ACC112 (cell line): Measurements from ENCODE around the gene HEXIM2.

Experiments used
- H2AFZ ChIP-seq: fragments of 200-600 bp; sonication (generic); one replicate; pipeline ENCODE4 v1.6.0; 2017; ENCODE audit warnings: antibody characterized with exemption, low read length; ENCODE audit not compliant: unreplicated experiment
- H3K27ac ChIP-seq: fragments of 200-600 bp; sonication (generic); 2 replicates; pipeline ENCODE4 v1.5.1; 2014; ENCODE audit warnings: low read depth, mild to moderate bottlenecking, antibody characterized with exemption, low read length, moderate library complexity
- H3K27me3 ChIP-seq: fragments of 200-600 bp; sonication (generic); 2 replicates; pipeline ENCODE4 v1.6.1; 2014; ENCODE audit warnings: mild to moderate bottlenecking, antibody characterized with exemption, low read length, moderate library complexity, mixed read lengths; ENCODE audit not compliant: insufficient read depth
- H3K36me3 ChIP-seq: fragments of 200-600 bp; sonication (generic); 2 replicates; pipeline ENCODE4 v1.6.1; 2016; ENCODE audit warnings: mild to moderate bottlenecking, antibody characterized with exemption, low read length, moderate library complexity, mixed read lengths; ENCODE audit not compliant: insufficient read depth
- H3K4me1 ChIP-seq: fragments of 200-600 bp; sonication (generic); one replicate; pipeline ENCODE4 v1.6.1; 2016; ENCODE audit warnings: low read length, mixed read lengths; ENCODE audit not compliant: insufficient read depth, unreplicated experiment, control insufficient read depth
- H3K4me3 ChIP-seq: fragments of 200-600 bp; sonication (generic); 2 replicates; pipeline ENCODE4 v1.5.1; 2014; ENCODE audit warnings: mild to moderate bottlenecking, low read depth, low read length
- H3K79me2 ChIP-seq: fragments of 200-600 bp; sonication (generic); one replicate; pipeline ENCODE4 v1.6.0; 2016; ENCODE audit warnings: low read length; ENCODE audit not compliant: control insufficient read depth, unreplicated experiment, insufficient read depth

Gene HEXIM2

GRCh38 chr17:45135978-45136791 is 25.5 kb upstream of the HEXIM2 start:
- Histone ChIP-seq H3K27me3 (no peaks in the 10 kb centered on the region), H3K4me3 (peak overlapping the region; percentile 82), H2AFZ (peak overlapping the region; percentile 66), H3K4me1 (peaks cover 14% of the 10 kb centered on the region), H3K27ac (no peak overlapping the region), H3K36me3 (no peaks in the 10 kb centered on the region), H3K79me2 (no peaks in the 10 kb centered on the region)

DNA sequence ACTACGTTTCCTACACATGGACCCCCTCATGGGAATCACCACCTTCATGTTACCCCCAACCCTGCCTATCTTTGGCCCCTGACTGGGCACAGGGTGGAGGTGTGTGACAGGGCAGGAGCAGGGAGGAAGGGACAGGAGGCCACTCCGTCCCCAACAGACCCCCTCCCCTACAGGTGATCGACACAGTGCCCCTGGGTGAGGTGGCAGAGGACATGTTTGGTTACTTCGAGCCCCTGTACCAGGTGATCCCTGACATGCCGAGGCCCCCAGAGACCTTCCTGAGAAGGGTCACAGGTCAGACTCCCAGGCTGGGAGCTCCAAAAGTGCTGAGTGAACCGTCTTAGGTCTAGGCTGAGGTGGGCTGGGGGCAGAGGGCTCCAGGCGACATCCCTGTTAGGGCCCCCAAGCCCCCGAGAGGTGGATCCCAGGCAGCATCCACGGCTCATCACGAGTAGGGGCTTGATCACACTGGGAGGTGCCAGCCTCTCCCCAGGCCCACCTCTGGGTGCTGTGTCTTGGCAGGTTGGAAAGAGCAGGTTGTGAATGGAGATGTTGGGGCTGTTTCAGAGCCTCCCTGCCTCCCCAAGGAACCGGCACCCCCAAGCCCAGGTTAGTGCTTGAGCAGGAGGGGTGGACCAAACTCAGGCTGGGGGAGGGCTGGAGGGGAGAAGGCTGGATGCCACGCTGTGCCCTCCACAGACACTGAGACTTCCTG is 24.7 kb upstream of the HEXIM2 start:
- H3K4me1 ChIP-seq = peaks cover 10% of the 10 kb centered on the region
- no peak overlapping the region for H2AFZ ChIP-seq
- H3K27ac ChIP-seq = no peak overlapping the region
- H3K27me3 ChIP-seq = no peaks in the 10 kb centered on the region
- no peak overlapping the region for H3K4me3 ChIP-seq
- no peaks in the 10 kb centered on the region for H3K36me3 ChIP-seq
- H3K79me2 ChIP-seq = no peaks in the 10 kb centered on the region

DNA sequence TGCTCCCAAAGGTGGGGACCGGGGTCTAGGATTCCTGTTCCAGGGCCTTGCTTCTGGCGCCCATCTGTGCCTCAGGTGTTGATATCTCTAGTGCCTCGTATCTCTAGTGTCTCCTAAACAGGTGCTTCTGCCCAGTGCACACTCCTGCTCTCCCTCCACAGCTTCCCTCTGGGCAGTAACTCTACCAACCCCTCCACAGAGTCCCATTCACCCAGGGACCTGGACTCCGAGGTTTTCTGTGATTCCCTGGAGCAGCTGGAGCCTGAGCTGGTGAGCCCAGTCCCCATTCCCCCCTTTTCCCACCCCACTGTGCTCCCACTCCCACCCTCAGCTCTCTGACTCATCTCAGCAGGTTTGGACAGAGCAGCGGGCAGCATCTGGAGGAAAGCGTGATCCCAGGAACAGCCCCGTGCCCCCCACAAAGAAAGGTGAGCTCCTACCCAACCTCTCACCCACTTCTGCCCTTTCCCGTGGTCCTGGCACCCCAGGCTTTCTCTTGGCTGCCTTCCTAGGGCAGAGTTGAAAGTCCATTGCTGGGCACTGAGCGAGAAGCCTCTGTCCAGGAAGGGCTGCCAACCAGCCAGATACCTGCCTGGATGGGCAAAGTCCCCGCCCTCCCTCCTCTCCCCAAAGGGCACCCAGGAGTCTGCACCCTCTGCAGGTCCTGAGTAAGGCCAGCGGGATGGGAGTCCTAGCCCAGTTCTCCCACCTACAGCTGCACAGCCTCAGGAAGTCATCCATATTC is 23.9 kb upstream of the HEXIM2 start:
- no peak overlapping the region for H2AFZ ChIP-seq
- H3K79me2 ChIP-seq = no peaks in the 10 kb centered on the region
- peaks cover 10% of the 10 kb centered on the region for H3K4me1 ChIP-seq
- H3K27me3 ChIP-seq = no peaks in the 10 kb centered on the region
- no peak overlapping the region for H3K27ac ChIP-seq
- H3K4me3 ChIP-seq = no peak overlapping the region
- no peaks in the 10 kb centered on the region for H3K36me3 ChIP-seq

DNA sequence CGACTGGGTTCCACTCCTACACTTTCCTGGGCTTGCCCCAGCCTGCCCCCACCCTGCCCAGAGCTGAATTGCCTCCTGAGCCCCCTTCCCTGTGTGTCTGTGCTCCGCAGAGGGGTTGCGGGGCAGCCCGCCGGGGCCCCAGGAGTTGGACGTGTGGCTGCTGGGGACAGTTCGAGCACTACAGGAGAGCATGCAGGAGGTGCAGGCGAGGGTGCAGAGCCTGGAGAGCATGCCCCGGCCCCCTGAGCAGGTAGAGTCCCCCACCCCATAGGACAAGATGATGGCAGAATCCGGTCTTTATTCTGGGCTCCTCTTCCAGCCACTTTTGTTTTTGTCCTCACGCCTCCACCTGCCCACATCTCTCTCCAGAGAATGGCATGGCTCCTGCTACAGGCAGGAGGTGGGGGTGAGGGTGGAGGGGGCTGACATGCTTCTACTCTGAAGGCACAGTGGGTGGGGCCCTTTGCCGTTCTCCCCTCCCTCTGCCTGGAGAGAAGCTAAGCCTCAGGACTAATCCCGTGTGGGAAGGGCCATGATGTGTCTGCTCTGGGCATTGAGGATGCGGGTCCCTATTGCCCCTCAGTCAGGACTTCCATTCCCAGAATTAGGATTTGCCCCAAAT is 22.7 kb upstream of the HEXIM2 start:
- H2AFZ ChIP-seq = no peak overlapping the region
- H3K79me2 ChIP-seq = no peaks in the 10 kb centered on the region
- H3K27me3 ChIP-seq = no peaks in the 10 kb centered on the region
- no peak overlapping the region for H3K4me3 ChIP-seq
- peaks cover 15% of the 10 kb centered on the region for H3K4me1 ChIP-seq
- no peaks in the 10 kb centered on the region for H3K36me3 ChIP-seq
- H3K27ac ChIP-seq = no peak overlapping the region

GRCh38 chr17:45139533-45139920 is 22.1 kb upstream of the HEXIM2 start:
- H2AFZ ChIP-seq = no peak overlapping the region
- H3K36me3 ChIP-seq = no peaks in the 10 kb centered on the region
- H3K79me2 ChIP-seq = no peaks in the 10 kb centered on the region
- H3K4me1 ChIP-seq = peaks cover 17% of the 10 kb centered on the region
- no peak overlapping the region for H3K4me3 ChIP-seq
- H3K27me3 ChIP-seq = no peaks in the 10 kb centered on the region
- no peak overlapping the region for H3K27ac ChIP-seq

GRCh38 chr17:45143094-45143670 is 18.5 kb upstream of the HEXIM2 start:
- no peak overlapping the region for H2AFZ ChIP-seq
- H3K27ac ChIP-seq = no peak overlapping the region
- 0 out of 2 replicates have a peak overlapping the region, but pooled peaks have one; percentile 65 for H3K4me3 ChIP-seq
- no peaks in the 10 kb centered on the region for H3K36me3 ChIP-seq
- peaks cover 20% of the 10 kb centered on the region for H3K4me1 ChIP-seq
- H3K27me3 ChIP-seq = no peaks in the 10 kb centered on the region
- peaks cover 3% of the 10 kb centered on the region for H3K79me2 ChIP-seq

DNA sequence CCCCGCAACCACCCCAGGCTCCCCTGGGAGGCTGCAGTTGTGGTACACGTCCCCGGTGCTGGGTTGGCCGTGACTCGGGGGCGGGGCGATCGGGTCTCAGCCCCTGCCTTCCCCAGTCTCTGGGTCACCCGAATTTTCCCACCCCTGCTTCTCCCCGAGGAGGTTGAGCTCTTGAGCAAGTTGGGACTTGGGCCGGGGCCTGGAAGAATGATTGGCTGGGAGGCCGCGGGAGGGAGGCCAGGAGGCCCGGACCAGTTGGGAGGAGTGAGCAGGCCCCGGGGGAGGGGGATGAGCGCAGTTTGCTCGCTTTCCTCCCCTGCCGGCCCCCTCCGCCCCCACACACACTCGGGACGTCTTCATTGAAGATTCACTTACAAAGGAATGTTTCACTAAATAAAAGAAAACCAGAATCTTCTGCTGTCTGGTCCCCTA is 17.9 kb upstream of the HEXIM2 start:
- Histone ChIP-seq H3K27ac (peak overlapping the region; percentile 71), H3K4me1 (peaks cover 20% of the 10 kb centered on the region), H2AFZ (peak overlapping the region; percentile 80), H3K79me2 (peaks cover 6% of the 10 kb centered on the region), H3K4me3 (peak overlapping the region; percentile 65), H3K27me3 (no peaks in the 10 kb centered on the region), H3K36me3 (no peaks in the 10 kb centered on the region)

DNA sequence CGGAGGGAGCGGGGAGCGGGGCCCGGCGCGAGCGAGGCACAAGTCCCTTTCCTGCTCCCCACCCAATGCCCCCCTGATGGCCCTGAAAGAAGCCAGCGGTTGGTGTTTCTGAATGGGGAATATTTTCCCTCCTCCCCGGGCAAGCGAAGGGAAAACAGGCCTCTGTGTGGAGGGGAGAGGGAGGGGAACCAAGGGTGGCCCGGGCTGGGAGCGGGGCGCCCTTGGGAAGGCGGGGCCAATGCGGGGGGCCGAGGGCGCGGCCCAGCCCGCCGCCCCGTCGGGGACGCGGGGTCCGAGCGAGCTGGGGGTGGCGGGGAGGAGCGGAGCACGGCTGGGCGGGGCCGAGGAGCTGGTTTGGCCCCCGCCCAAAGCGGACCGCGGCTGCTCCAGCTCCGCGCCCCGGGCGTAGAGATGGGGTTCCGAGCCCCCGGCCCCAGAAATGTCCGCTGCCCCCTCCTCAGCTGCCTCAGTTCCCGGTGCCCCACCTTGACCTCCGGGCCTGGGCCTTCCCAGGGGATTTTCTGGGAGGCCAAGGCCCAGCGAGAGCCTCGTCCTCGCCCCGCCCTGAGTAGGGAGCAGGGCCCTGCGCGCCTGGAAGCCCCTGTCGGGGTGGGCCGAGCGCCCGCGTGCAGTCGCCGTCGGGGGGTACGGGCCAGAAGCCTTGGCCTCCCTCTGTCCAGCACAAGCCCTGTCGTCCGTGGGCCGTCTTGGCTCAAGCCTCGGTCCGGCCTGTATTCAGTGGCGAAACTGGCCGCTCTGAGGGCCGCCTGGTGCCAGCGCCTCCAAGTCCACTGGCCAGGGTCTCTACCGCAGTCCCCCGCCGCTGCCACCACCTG is 17.3 kb upstream of the HEXIM2 start:
- H3K27ac ChIP-seq = peak overlapping the region; percentile 71
- H3K4me3 ChIP-seq = peak overlapping the region; percentile 65
- no peaks in the 10 kb centered on the region for H3K27me3 ChIP-seq
- peaks cover 20% of the 10 kb centered on the region for H3K4me1 ChIP-seq
- peak overlapping the region; percentile 80 for H2AFZ ChIP-seq
- peaks cover 11% of the 10 kb centered on the region for H3K79me2 ChIP-seq
- no peaks in the 10 kb centered on the region for H3K36me3 ChIP-seq

GRCh38 chr17:45145035-45145389 is 16.7 kb upstream of the HEXIM2 start:
- Histone ChIP-seq H2AFZ (peak overlapping the region; percentile 80), H3K36me3 (no peaks in the 10 kb centered on the region), H3K27me3 (no peaks in the 10 kb centered on the region), H3K79me2 (peaks cover 17% of the 10 kb centered on the region), H3K27ac (peak overlapping the region; percentile 71; the same call in 1 of the 2 replicates), H3K4me3 (peak overlapping the region; percentile 65), H3K4me1 (peaks cover 20% of the 10 kb centered on the region)
